A549 (cell line): ENCODE measurements around the gene RNASE12. TPM values are rescaled to one million over a fixed set of nuclear protein-coding genes. Genes with fewer than 3 reads are reported as not detected.

ENCODE experiments used
- ATAC-seq, 2 experiments: fragments of 200-7000 bp in 1 of 2; fragments of >200 bp in 1 of 2; cut with Nextera tagmentation in 1 of 2; cut with Tn5 transposase in 1 of 2; 3 replicates each; pipeline versions ENCODE4 v1.8.0 to v1.9.1; 2018 to 2020; ENCODE audit warnings: mild to moderate bottlenecking in 1 of 2, moderate library complexity in 1 of 2
- CTCF ChIA-PET: fragments of 300-600 bp; sonication (Branson Sonifier 250); formaldehyde crosslinking; extraction: SDS; loops from one replicate; lab custom pipeline; 2021; ENCODE audit warnings: antibody characterized with exemption, inconsistent platforms; lab: Yijun Ruan, JAX
- POLR2A ChIA-PET: fragments of 350-600 bp; formaldehyde crosslinking; extraction: SDS; loops from one replicate; lab custom pipeline; 2021; ENCODE audit warnings: antibody characterized with exemption, inconsistent platforms; lab: Yijun Ruan, JAX
- DNase-seq, 2 experiments: peaks; one replicate each; pipeline versions ENCODE4 v3.0.0 to v3.0.0-alpha.2; 2011 to 2016; ENCODE audit warnings: low read depth in 1 of 2, low spot score in 1 of 2
- FAIRE-seq: peaks from 2 replicates; lab custom pipeline; 2011; peaks lifted over from hg19 to GRCh38; lab: Jason Lieb, UNC
- H3K27ac ChIP-seq, 2 experiments: fragments of >200 bp; sonication (Bioruptor Twin); formaldehyde crosslinking; 3 replicates each; pipeline ENCODE4 v1.5.1; 2016 to 2017
- H3K4me1 ChIP-seq: fragments of >200 bp; sonication (Bioruptor Twin); formaldehyde crosslinking; 3 replicates; pipeline ENCODE4 v1.6.1; 2016
- H3K4me2 ChIP-seq: fragments of >200 bp; sonication (Bioruptor Twin); formaldehyde crosslinking; 3 replicates; pipeline ENCODE4 v1.6.1; 2016
- H3K4me3 ChIP-seq: fragments of >200 bp; sonication (Bioruptor Twin); formaldehyde crosslinking; 3 replicates; pipeline ENCODE4 v1.5.1; 2016
- H3K9me3 ChIP-seq: fragments of >200 bp; sonication (Bioruptor Twin); formaldehyde crosslinking; 3 replicates; pipeline ENCODE4 v1.6.1; 2016
- BHLHE40 ChIP-seq: IDR thresholded peaks from 2 replicates; pipeline ENCODE4 v1.6.1; 2012; ENCODE audit warnings: low read depth, low read length, inconsistent platforms
- CTCF ChIP-seq: fragments of >200 bp; sonication (Bioruptor Twin); formaldehyde crosslinking; IDR thresholded peaks from 3 replicates; pipeline ENCODE4 v1.5.1; 2016
- EHMT2 ChIP-seq: fragments of 200-600 bp; sonication (generic); IDR thresholded peaks from 2 replicates; pipeline ENCODE4 v1.6.1; 2016; ENCODE audit warnings: antibody characterized with exemption, low read depth, mild to moderate bottlenecking, moderate library complexity
- EP300 ChIP-seq, 2 experiments: fragments of >200 bp; sonication (Bioruptor Twin); formaldehyde crosslinking; IDR thresholded peaks; 2 replicates in 1 of 2; 3 replicates in 1 of 2; pipeline ENCODE4 v1.6.1; 2016 to 2017
- FOSL2 ChIP-seq, 2 experiments: fragments of 450-650 bp in 1 of 2; fragments of >200 bp in 1 of 2; sonication (Bioruptor Twin) in 1 of 2; formaldehyde crosslinking; IDR thresholded peaks; 2 replicates each; pipeline versions ENCODE4 v1.5.0 to v1.6.1; 2016 to 2020; ENCODE audit warnings: mild to moderate bottlenecking in 1 of 2, moderate library complexity in 1 of 2
- GATA3 ChIP-seq: IDR thresholded peaks from 2 replicates; pipeline ENCODE4 v1.6.1; 2012; ENCODE audit warnings: borderline replicate concordance
- HEYL ChIP-seq: fragments of 250-450 bp; sonication (Bioruptor Pico); IDR thresholded peaks from 2 replicates; pipeline ENCODE4 v1.8.0; 2021; ENCODE audit warnings: mild to moderate bottlenecking, moderate library complexity
- JUN ChIP-seq, 2 experiments: fragments of >200 bp; sonication (Bioruptor Twin); formaldehyde crosslinking; IDR thresholded peaks; 2 replicates in 1 of 2; 3 replicates in 1 of 2; pipeline ENCODE4 v1.6.1; 2016 to 2017
- KDM1A ChIP-seq: fragments of 200-600 bp; sonication (generic); IDR thresholded peaks from 2 replicates; pipeline ENCODE4 v1.6.1; 2016; ENCODE audit warnings: low read depth, mild to moderate bottlenecking
- MAX ChIP-seq: IDR thresholded peaks from 2 replicates; pipeline ENCODE4 v1.6.1; 2012
- MAZ ChIP-seq: fragments of 150-350 bp; IDR thresholded peaks from 2 replicates; pipeline ENCODE4 v1.6.1; 2014; ENCODE audit warnings: antibody characterized with exemption, low read depth, low read length, borderline replicate concordance
- MYC ChIP-seq: IDR thresholded peaks from 2 replicates; pipeline ENCODE4 v1.6.1; 2012; ENCODE audit warnings: mild to moderate bottlenecking, inconsistent platforms, low read length, improper control_type of control experiment, borderline replicate concordance
- NFE2L2 ChIP-seq: fragments of 150-350 bp; conservative IDR thresholded peaks from 2 replicates; pipeline ENCODE4 v1.6.1; 2014; ENCODE audit warnings: low read length
- NR3C1 ChIP-seq: fragments of >200 bp; sonication (Bioruptor Twin); formaldehyde crosslinking; IDR thresholded peaks from 3 replicates; pipeline ENCODE4 v1.6.1; 2017
- POLR2A ChIP-seq: IDR thresholded peaks from 2 replicates; pipeline ENCODE4 v1.6.1; 2012; ENCODE audit warnings: mild to moderate bottlenecking, low read length
- POLR2AphosphoS2 ChIP-seq: conservative IDR thresholded peaks from 2 replicates; pipeline ENCODE4 v1.6.1; 2012; ENCODE audit warnings: low read length, improper control_type of control experiment, inconsistent platforms
- RARB ChIP-seq: fragments of 250-450 bp; sonication (Bioruptor Pico); IDR thresholded peaks from 2 replicates; pipeline ENCODE4 v1.8.0; 2021; ENCODE audit warnings: mild to moderate bottlenecking, moderate library complexity
- RCOR1 ChIP-seq: fragments of 150-350 bp; IDR thresholded peaks from 2 replicates; pipeline ENCODE4 v1.6.1; 2014; ENCODE audit warnings: antibody characterized with exemption, low read length, low read depth
- TP53 ChIP-seq: fragments of 250-450 bp; sonication (Bioruptor Pico); IDR thresholded peaks from 2 replicates; pipeline ENCODE4 v1.5.0; 2021; ENCODE audit warnings: mild to moderate bottlenecking, moderate library complexity
- ZSCAN20 ChIP-seq: fragments of 250-450 bp; sonication (Bioruptor Pico); IDR thresholded peaks from 2 replicates; pipeline ENCODE4 v1.8.0; 2022; ENCODE audit warnings: mild to moderate bottlenecking, moderate library complexity
- WGBS: methylation state at CpG from one replicate; pipeline ENCODE4 v1.1.6; 2017; ENCODE audit errors: missing lambda C conversion rate; 5-methylcytosine and 5-hydroxymethylcytosine counted together
- polyA plus RNA-seq, 4 experiments: library from polyadenylated mRNA; depleted of rRNA in 3 of 4; stranded (reverse); fragments of >200 nt; fragmentation: RNase III in 1 of 4; extraction: RNeasy Plus Mini Kit Qiagen cat#74134 plus additional on column Dnase treatment in 1 of 4; gene quantifications; 2 replicates in 3 of 4; 3 replicates in 1 of 4; pipeline ENCODE4 v1.2.3, GENCODE V29; 2011 to 2017
- TF ChIP-seq, protein P1 (sequence below): fragments of 450-650 bp; IDR thresholded peaks from 2 replicates; pipeline ENCODE4 v1.6.1; 2014; ENCODE audit warnings: antibody characterized with exemption

The RNASE12 gene
- polyA plus RNA-seq, 2 of the 4 experiments (the other 2 are of a cell fraction): not detected

DNA sequence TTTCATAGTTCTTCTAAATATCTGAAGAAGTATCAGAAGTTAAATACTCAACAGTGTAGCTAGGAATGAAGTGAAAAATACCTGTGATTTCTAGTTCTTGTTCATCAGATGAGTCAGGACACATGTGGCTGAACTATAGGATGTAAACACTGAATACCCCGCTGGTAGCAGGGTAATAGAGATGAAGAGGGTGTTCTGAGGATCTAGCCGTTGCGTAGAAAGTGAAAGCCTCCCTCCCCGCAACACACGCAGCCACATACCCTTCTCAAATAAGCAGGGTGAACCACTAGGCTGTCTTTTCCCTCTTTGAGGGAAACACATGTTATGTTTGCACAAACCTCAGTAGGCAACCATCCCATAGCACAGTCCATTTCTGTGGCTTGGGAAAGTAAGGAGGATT is 16.4 kb upstream of the RNASE12 start:
- ATAC-seq (no peak), DNase-seq (no peak), FAIRE-seq (no peak)
- ChIA-PET CTCF (interaction anchor here (0.8 to 7.1 kb wide), 10 partner anchors 10 to 282 kb away, joined by 3 to 67 read pairs (median 5); partner anchors contain the start of genes CCNB1IP1 and PNP), POLR2A (interaction anchor here (1.1 kb wide), 1 partner anchor 138 kb away, joined by 4 read pairs; the partner anchor contains the start of gene PNP)
- Histone ChIP-seq H3K4me2 (no peak overlapping the region), H3K4me3 (no peak overlapping the region), H3K27ac (no peak overlapping the region), H3K9me3 (no peaks in the 10 kb centered on the region), H3K4me1 (peaks cover 19% of the 10 kb centered on the region)
- WGBS: 72% methylated on average over 5 of the region's 5 CpGs
- TF ChIP-seq, protein P1, sequence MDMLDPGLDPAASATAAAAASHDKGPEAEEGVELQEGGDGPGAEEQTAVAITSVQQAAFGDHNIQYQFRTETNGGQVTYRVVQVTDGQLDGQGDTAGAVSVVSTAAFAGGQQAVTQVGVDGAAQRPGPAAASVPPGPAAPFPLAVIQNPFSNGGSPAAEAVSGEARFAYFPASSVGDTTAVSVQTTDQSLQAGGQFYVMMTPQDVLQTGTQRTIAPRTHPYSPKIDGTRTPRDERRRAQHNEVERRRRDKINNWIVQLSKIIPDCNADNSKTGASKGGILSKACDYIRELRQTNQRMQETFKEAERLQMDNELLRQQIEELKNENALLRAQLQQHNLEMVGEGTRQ: no peak
- TF ChIP-seq EHMT2 (no peak), JUN (IDR thresholded peaks at IDR 0.05) (no peak), NFE2L2 (no peak), MAZ (no peak), POLR2AphosphoS2 (no peak), GATA3 (no peak), POLR2A (no peak), RCOR1 (no peak), CTCF (no peak), FOSL2 (IDR thresholded peaks at IDR 0.05) (no peak), FOSL2 (CRISPR knock-in tag; IDR thresholded peaks at IDR 0.05) (no peak), MYC (no peak), ZSCAN20 (CRISPR knock-in tag) (no peak), EP300 (IDR thresholded peaks at IDR 0.05) (no peak), NR3C1 (no peak), TP53 (CRISPR knock-in tag) (no peak), KDM1A (no peak), BHLHE40 (no peak)

DNA sequence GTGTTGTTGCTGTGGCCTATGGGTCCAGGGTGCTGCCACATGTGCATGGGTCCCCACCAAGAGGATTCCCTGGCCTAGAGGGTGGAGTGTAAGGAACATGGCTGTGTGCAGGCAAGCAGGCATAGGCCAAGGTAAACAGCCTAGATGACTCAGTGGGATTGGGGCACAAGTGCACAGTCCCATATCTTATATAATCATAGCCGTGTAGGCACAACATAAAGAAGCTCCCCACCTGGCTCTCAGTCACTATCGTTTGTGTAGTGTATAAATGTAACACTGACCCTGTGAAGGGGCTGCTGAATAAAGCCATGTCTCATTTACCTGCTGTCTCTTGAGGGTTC is 15.7 kb upstream of the RNASE12 start:
- 29% methylated on average over 2 of the region's 2 CpGs for WGBS
- H3K4me3 ChIP-seq: no peak overlapping the region
- ChIA-PET POLR2A (interaction anchor here (1.1 to 1.3 kb wide), 2 partner anchors 137 to 145 kb away, joined by 3 to 4 read pairs; partner anchors contain the start of genes PIP4P1 and PNP), CTCF (interaction anchor here (0.6 to 7.1 kb wide), 16 partner anchors 10 to 752 kb away, joined by 3 to 67 read pairs (median 4); partner anchors contain the start of genes CCNB1IP1 and PNP)
- no peaks in the 10 kb centered on the region for H3K9me3 ChIP-seq
- FAIRE-seq (no peak), DNase-seq (no peak), ATAC-seq (no peak)
- H3K4me2 ChIP-seq: no peak overlapping the region
- no peak overlapping the region for H3K27ac ChIP-seq
- peaks cover 14% of the 10 kb centered on the region for H3K4me1 ChIP-seq
- TF ChIP-seq GATA3: no peak
- no peak for TF ChIP-seq FOSL2 (IDR thresholded peaks at IDR 0.05)
- no peak for TF ChIP-seq FOSL2 (CRISPR knock-in tag; IDR thresholded peaks at IDR 0.05)
- no peak for TF ChIP-seq RARB (CRISPR knock-in tag)
- TF ChIP-seq NR3C1: no peak
- TF ChIP-seq EP300 (IDR thresholded peaks at IDR 0.05): no peak
- no peak for TF ChIP-seq MAX
- TF ChIP-seq HEYL: no peak
- TF ChIP-seq, all 56 proteins: peak for 0
